Medulla oblongata (tissue), 1 donor: Measurements from ENCODE around the gene FLNC.

Experiments used
- DNase-seq: peaks from one replicate; pipeline ENCODE4 v3.0.0-alpha.2; 2015; ENCODE audit errors: extremely low spot score

FLNC gene

DNA sequence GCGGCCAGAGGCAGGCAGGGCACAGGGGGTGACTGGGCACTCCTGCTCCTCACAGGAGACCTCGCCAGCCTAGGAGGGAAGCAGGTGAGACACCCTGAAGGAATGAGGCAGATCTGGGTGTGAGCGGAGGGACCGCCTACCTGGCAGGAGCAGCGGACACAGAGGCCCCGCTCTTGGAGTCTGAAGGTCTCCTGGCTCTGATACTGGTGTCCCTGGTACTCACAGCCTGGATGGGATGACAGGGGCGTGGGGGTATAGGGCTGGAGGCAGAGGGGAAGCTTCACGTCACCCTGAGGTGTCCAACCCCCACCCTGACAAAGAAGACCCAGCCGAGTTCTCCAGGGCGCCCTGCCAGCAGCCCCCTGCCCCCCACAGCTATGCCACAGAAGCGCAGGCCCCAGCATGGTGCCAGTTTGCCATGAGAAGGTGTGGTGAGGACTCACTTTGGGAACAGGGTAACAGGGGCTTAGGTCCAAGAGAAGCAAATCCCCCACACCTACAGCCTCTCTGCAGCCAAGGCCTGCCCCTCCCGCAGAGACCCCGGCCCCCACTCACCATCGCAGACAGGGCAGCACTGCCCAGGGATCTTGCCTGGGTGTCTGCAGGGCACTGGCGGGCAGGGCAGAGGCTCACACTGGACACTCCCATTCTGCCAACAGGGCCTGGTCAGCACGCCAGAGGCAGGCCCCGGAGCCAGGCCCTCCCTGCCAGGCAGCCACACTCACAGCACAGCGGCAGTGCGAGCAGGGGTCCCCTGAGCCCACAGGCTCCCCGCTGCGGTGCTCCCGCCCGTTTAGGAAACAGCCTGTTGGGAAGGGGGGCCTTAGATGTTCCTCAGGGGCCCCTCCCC lies 63.3 kb downstream of the FLNC start:
- no peak for DNase-seq

GRCh38 chr7:128894101-128894440 lies 63.9 kb downstream of the FLNC start:
- no peak for DNase-seq

DNA sequence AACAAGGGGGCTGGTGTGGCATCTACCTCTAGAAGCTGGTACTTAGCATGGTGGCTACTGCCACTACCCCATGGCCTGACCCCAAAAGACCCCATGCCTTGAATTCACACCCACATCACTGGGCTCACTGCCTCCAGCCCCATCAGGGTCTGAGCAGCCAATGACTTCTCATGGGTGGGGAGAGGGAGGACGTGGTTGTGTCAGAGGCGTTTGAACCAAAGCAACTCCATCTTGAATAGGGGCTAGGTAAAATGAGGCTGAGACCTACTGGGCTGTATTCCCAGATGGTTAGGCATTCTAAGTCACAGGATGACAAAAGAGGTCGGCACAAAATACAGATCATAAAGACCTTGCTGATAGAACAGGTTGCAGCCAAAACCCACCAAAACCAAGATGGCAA lies 65.1 kb downstream of the FLNC start:
- no peak for DNase-seq

DNA sequence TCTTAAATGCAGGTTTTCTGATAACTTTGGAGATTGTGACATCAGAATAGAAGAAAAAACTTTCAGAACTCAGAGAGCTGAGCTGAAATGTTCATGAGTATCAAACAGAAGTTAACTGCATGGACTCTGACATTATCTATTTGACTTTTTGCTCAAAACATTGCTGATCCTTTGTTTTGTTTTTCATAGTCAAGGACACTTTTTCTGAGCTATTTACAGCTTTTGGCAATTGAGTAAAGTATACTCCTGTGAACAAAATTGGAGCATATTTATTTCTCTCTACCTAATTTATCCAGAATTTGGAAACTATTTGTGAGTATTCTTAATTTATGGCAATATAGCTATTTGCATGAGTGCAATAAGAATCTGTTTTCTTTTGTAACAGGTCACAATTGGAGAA lies 69.2 kb downstream of the FLNC start:
- no peak for DNase-seq

DNA sequence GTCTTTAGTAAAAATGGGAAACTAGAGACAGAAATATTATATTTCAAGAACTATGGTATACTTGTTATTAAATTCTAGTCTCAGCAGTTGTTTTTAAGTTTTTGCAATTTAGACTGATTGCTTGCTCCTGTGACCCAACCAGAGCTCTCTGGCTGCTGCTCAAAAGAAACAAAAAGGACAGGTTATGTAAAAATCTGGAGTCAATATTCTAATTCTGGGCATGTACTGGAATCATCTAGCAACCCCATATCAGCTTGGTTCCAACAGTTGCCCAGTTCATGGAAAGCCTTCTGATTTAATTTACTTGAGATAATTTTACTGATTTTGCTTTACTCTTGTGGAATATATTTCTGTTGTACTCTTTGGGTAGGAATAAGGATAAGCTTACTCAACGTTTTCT lies 70.0 kb downstream of the FLNC start:
- DNase-seq, result no peak

DNA sequence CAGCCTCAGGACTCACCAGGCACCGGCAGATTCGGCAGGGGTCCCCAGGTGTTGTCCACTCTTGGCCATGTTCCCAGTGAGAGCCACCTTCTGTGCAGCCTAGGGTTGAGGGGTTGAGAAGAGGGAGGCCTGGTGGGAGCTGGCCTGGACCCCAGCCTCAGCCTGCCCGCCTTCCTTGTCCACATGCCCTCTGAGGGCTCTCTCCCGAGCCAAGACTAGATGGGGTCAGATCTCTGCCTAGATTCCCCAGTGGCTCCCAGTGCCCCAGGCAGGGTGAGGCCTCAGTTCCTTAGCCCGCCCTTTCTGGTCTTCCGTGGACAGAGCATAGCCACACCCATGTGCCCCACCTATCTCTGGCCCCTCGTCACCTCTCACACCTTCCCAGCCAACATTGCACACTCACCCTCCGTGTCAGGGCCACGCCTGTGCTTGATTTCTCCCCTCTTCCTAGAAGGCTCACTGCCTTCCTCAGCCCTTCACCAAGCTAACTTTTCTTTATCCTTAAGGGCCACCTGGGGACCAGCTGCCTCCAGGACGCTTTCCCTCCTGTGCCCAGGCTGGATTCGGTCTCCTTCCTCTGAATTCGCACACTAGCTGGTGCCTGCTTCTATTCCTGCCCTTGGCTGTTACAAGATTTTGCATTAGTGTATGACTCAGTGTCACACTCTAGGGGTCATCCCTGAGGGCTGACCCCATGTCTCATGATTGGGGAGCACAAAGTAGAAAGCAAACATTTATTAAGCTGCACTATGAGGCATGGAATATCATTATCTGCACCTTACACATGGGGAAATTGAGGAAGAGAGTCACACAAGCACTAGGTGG lies 72.8 kb downstream of the FLNC start:
- DNase-seq, result no peak

- DNase-seq, result no peak
Measured at GRCh38 chr7:128903621-128904361, 73.6 kb downstream of the FLNC start.

DNA sequence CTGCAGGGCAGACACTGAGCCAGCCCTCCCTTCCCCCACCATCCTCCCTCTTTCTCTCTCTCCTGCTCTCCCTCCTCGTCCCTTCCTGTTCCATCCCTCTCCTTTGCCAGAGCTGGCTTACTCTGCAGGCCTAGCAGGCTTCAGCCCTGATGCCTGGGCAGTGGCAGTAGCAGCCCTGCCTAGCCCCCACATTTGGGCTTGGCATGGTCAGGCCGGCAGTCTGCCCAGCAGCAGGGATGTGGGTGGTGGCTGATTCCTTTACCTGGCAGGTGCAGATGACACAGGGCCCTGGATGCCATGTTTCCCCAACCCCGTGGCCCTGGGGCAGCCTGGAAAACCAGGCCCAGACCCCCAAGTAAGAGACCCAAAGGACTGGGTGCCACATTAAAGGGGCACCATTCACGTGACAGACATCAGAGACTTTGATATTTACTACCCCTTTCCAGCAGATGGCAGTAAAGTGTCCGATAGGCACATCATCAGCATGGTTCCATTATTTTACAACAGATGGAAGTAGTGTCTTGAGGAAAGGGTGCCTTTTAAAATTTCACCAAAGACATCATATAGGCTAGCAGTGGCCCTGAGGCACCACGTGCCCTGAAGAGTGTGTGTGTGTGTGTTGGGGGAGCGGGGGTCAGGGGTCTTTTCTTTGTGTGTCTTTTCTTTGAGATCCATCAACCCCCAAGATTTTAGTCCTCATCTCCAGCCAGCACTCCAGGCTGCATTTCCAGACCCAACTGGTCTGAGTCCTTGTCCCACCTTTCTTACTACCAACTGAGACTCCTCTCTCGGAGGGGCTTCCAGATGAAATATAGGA lies 74.4 kb downstream of the FLNC start:
- DNase-seq, result peak; percentile 70

GRCh38 chr7:128906001-128906765 lies 76.0 kb downstream of the FLNC start:
- DNase-seq, result no peak

GRCh38 chr7:128906766-128907559 lies 76.8 kb downstream of the FLNC start:
- DNase-seq, result no peak
